GM12878 (cell line): ENCODE data around the gene PTGFRN. TPM values are rescaled to one million over a fixed set of nuclear protein-coding genes. Genes with fewer than 3 reads are reported as not detected.

Experiments
- ATAC-seq: fragments of 200-7000 bp; cut with Tn5 transposase; 3 replicates; pipeline ENCODE4 v1.9.1; 2020; ENCODE audit warnings: mild to moderate bottlenecking, moderate library complexity
- BruUV-seq: library from RNA; stranded (reverse); fragments of 400-500 nt; replicated peaks from 2 replicates; lab custom pipeline; 2021; lab: Mats Ljungman, UMichigan
- CTCF ChIA-PET: fragments of 300-600 bp; sonication (Branson Sonifier 250); formaldehyde crosslinking; extraction: SDS; loops from one replicate; lab custom pipeline; 2021; ENCODE audit warnings: inconsistent platforms; lab: Yijun Ruan, JAX
- POLR2A ChIA-PET: fragments of 350-600 bp; formaldehyde crosslinking; extraction: SDS; loops from one replicate; lab custom pipeline; 2021; ENCODE audit warnings: inconsistent platforms; lab: Charles Lee
- RAD21 ChIA-PET: fragments of 300-600 bp; sonication (Branson Sonifier 250); formaldehyde crosslinking; loops from one replicate; lab custom pipeline; 2023; ENCODE audit warnings: antibody characterized with exemption; ENCODE audit not compliant: unreplicated experiment; lab: Charles Lee
- SMC1A ChIA-PET: fragments of 300-600 bp; sonication (Branson Sonifier 250); formaldehyde crosslinking; loops from one replicate; lab custom pipeline; 2023; ENCODE audit not compliant: unreplicated experiment, uncharacterized antibody; lab: Charles Lee
- DNase-seq: peaks from one replicate; pipeline ENCODE4 v3.0.0-alpha.2; 2011; ENCODE audit warnings: low read depth, low spot score
- FAIRE-seq: peaks from 3 replicates; lab custom pipeline; 2011; peaks lifted over from hg19 to GRCh38; lab: Jason Lieb, UNC
- H2AFZ ChIP-seq: 2 replicates; pipeline ENCODE4 v1.6.0; 2011; ENCODE audit warnings: low read depth, low read length, control low read depth; ENCODE audit not compliant: control insufficient read depth
- H3K27ac ChIP-seq: 2 replicates; pipeline ENCODE4 v1.5.1; 2011; ENCODE audit warnings: control low read depth; ENCODE audit not compliant: control insufficient read depth, insufficient read depth
- H3K27me3 ChIP-seq, 2 experiments: replicated peaks in 1 of 2; 2 replicates each; pipeline versions ENCODE4 v1.6.0 to v1.6.1; 2011; ENCODE audit warnings: low read length in 1 of 2; ENCODE audit not compliant: control insufficient read depth in 2 of 2, insufficient read depth in 2 of 2
- H3K36me3 ChIP-seq, 2 experiments: 2 replicates each; pipeline ENCODE4 v1.5.1; 2011; ENCODE audit warnings: low read length in 1 of 2; ENCODE audit not compliant: control insufficient read depth in 2 of 2, insufficient read depth in 2 of 2
- H3K4me1 ChIP-seq: 2 replicates; pipeline ENCODE4 v1.6.1; 2011; ENCODE audit warnings: mild to moderate bottlenecking, low read length, moderate library complexity, mixed read lengths; ENCODE audit not compliant: control insufficient read depth, insufficient read depth
- H3K4me2 ChIP-seq: 2 replicates; pipeline ENCODE4 v1.6.0; 2011; ENCODE audit warnings: control low read depth; ENCODE audit not compliant: control insufficient read depth, insufficient read depth
- H3K4me3 ChIP-seq: fragments of 200-600 bp; sonication (generic); 2 replicates; pipeline ENCODE4 v1.5.1; 2016
- H3K79me2 ChIP-seq: 2 replicates; pipeline ENCODE4 v1.6.0; 2011; ENCODE audit warnings: low read length; ENCODE audit not compliant: control insufficient read depth, insufficient read depth
- H3K9ac ChIP-seq: 2 replicates; pipeline ENCODE4 v1.8.0; 2011; ENCODE audit warnings: low read length, control low read depth, mixed read lengths; ENCODE audit not compliant: control insufficient read depth, insufficient read depth
- H3K9me3 ChIP-seq: replicated peaks from 3 replicates; pipeline ENCODE4 v1.5.1; 2011; ENCODE audit warnings: mild to moderate bottlenecking, low read length; ENCODE audit not compliant: control insufficient read depth, insufficient read depth
- H4K20me1 ChIP-seq: 2 replicates; pipeline ENCODE4 v1.6.0; 2011; ENCODE audit not compliant: control insufficient read depth, insufficient read depth
- E2F8 ChIP-seq: fragments of 450-650 bp; IDR thresholded peaks from 2 replicates; pipeline ENCODE4 v1.6.1; 2018; ENCODE audit warnings: mild to moderate bottlenecking, low read depth, moderate library complexity; ENCODE audit not compliant: partially characterized antibody
- NFYA ChIP-seq: IDR thresholded peaks from 2 replicates; pipeline ENCODE4 v1.6.1; 2011; ENCODE audit warnings: low read depth, mild to moderate bottlenecking, low read length, improper control_type of control experiment, borderline replicate concordance
- SP1 ChIP-seq: IDR thresholded peaks from one replicate; pipeline ENCODE4 v1.6.1; 2011; ENCODE audit warnings: low read depth, low read length
- TARDBP ChIP-seq: IDR thresholded peaks from 2 replicates; pipeline ENCODE4 v1.6.1; 2016; ENCODE audit warnings: borderline replicate concordance
- WGBS: methylation state at CpG from one replicate; pipeline ENCODE4 v1.1.6; 2016; ENCODE audit warnings: low lambda C conversion rate; ENCODE audit not compliant: insufficient replicate concordance, insufficient coverage; ENCODE audit errors: missing lambda C conversion rate; 5-methylcytosine and 5-hydroxymethylcytosine counted together
- in situ Hi-C: fragments of 300-500 bp; cut with MboI; formaldehyde crosslinking; loops from 9 replicates; pipeline ENCODE4 v1.14.3; 2018; ENCODE audit warnings: mixed read lengths
- intact Hi-C: fragments of 100-400 bp; cut with micrococcal nuclease; formaldehyde crosslinking; loops from one replicate; pipeline ENCODE4 v1.14.2; 2022; ENCODE audit not compliant: unreplicated experiment
- polyA plus RNA-seq, 11 experiments: library from polyadenylated mRNA; depleted of rRNA in 4 of 11; unstranded in 6 of 11; stranded (reverse) in 5 of 11; fragments of >200 nt; fragmentation: Nextera tagmentation in 4 of 11; fragmentation: Illumina TruSeq in 1 of 11; extraction: Ambion mirVana in 4 of 11; extraction: Trizol in 1 of 11; gene quantifications; 1 replicate in 1 of 11; 2 replicates in 10 of 11; pipeline versions ENCODE4 v1.2.1 to v1.2.3, GENCODE V29; 2011 to 2016; ENCODE audit warnings: inconsistent platforms in 2 of 11, missing spikeins in 2 of 11, low read depth in 1 of 11
- total RNA-seq, 4 experiments: library from RNA; depleted of rRNA in 3 of 4; stranded (reverse); fragments of >200 nt in 3 of 4; fragmentation: Illumina TruSeq in 1 of 4; extraction: Trizol in 1 of 4; gene quantifications; 2 replicates each; pipeline versions ENCODE4 v1.2.1 to v1.2.3, GENCODE V29; 2013 to 2021

PTGFRN gene
- total and polyA plus RNA-seq, 10 of the 15 experiments (the other 5 are each of a cell fraction or from before 2014, with no cell fraction given), result 2.7 to 8.3 (median 5.1) TPM

- BruUV-seq, result no TSS peak
- Histone ChIP-seq H4K20me1 (no peaks in the 10 kb centered on the region), H2AFZ (no peak overlapping the region), H3K4me1 (no peaks in the 10 kb centered on the region), H3K36me3 (no peaks in the 10 kb centered on the region; a peak in 2 of 4 replicates), H3K4me3 (no peak overlapping the region), H3K79me2 (no peaks in the 10 kb centered on the region), H3K4me2 (no peak overlapping the region), H3K9ac (no peak overlapping the region), H3K9me3 (no peaks in the 10 kb centered on the region), H3K27ac (no peak overlapping the region), H3K27me3 (no peaks in the 10 kb centered on the region; a peak in 1 of 4 replicates)
- FAIRE-seq (no peak), ATAC-seq (no peak), DNase-seq (no peak)
- ChIA-PET SMC1A (interaction anchor here (1.0 to 1.7 kb wide), 5 partner anchors 9 to 220 kb away, joined by 3 to 4 read pairs (median 3); partner anchors contain the start of gene CD101), POLR2A (interaction anchor here (1.1 kb wide), 1 partner anchor 17 kb away, joined by 3 read pairs; no protein-coding TSS in a partner anchor), RAD21 (interaction anchor here (1.2 to 1.5 kb wide), 2 partner anchors 66 to 211 kb away, joined by 3 to 5 read pairs; no protein-coding TSS in a partner anchor), CTCF (interaction anchor here (0.8 kb wide), 1 partner anchor 12 kb away, joined by 3 read pairs; no protein-coding TSS in a partner anchor)
- TF ChIP-seq TARDBP (no peak), E2F8 (no peak)
- in situ Hi-C loops, result no loop called here
- 43% methylated on average over 5 of the region's 5 CpGs for WGBS
- intact Hi-C loops, result no loop called here
Measured at GRCh38 chr1:116948046-116948445, 38.3 kb downstream of the PTGFRN start.

GRCh38 chr1:116948642-116949041, 38.9 kb downstream of the PTGFRN start:
- 100% methylated on average over 1 of the region's 1 CpG for WGBS
- no TSS peak for BruUV-seq
- no peak for TF ChIP-seq SP1
- TF ChIP-seq NFYA, result no peak
- POLR2A ChIA-PET, result no interaction called here
- H3K79me2 ChIP-seq, result no peaks in the 10 kb centered on the region
- SMC1A ChIA-PET, result interaction anchor here (1.0 to 1.7 kb wide), 6 partner anchors 9 to 221 kb away, joined by 3 to 4 read pairs (median 3); no protein-coding TSS in a partner anchor
- FAIRE-seq, result no peak
- CTCF ChIA-PET, result no interaction called here
- in situ Hi-C loops (no loop called here), intact Hi-C loops (no loop called here)
- no peak for DNase-seq
- no peak for ATAC-seq
- RAD21 ChIA-PET, result interaction anchor here (1.5 kb wide), 1 partner anchor 67 kb away, joined by 5 read pairs; no protein-coding TSS in a partner anchor
- no peaks in the 10 kb centered on the region; a peak in 1 of 4 replicates for H3K27me3 ChIP-seq
- H3K9me3 ChIP-seq, result no peaks in the 10 kb centered on the region
- no peak overlapping the region for H3K4me2 ChIP-seq
- H3K9ac ChIP-seq, result no peak overlapping the region
- H4K20me1 ChIP-seq, result no peaks in the 10 kb centered on the region
- H3K27ac ChIP-seq, result no peak overlapping the region
- H3K36me3 ChIP-seq, result no peaks in the 10 kb centered on the region; a peak in 2 of 4 replicates
- no peak overlapping the region for H3K4me3 ChIP-seq
- H2AFZ ChIP-seq, result no peak overlapping the region
- no peaks in the 10 kb centered on the region for H3K4me1 ChIP-seq
